ENCODE measurements around the gene GPR83.

GRCh38 chr11:94424011-94424410 lies 22.8 kb upstream of the GPR83 start:
- TF ChIP-seq POLR2AphosphoS5 (IDR thresholded peaks at IDR 0.05; ENCODE audit: low read depth, low read length), result no peak
- TF ChIP-seq POLR2A (IDR thresholded peaks at IDR 0.05; ENCODE audit: low read depth, low read length), result no peak
- TF ChIP-seq TAF1 (IDR thresholded peaks at IDR 0.05; ENCODE audit: low read depth, low read length), result no peak
- TF ChIP-seq SPI1 (IDR thresholded peaks at IDR 0.05; ENCODE audit: low read depth, low read length), result no peak
- no peak for TF ChIP-seq POU2F2 (IDR thresholded peaks at IDR 0.05; ENCODE audit: low read depth, low read length)

All from GM12891 (cell line).